GM21737 (cell line): Measurements from ENCODE around the gene HPS4.
"Not testable (repeated sequence)": the region's sequence is repeated elsewhere in the genome, so short reads cannot be mapped to it uniquely, and the experiment has no call there.

Experiments
- ATAC-seq: cut with Tn5 transposase; IDR thresholded peaks from one replicate; pipeline ENCODE4 v1.9.1; 2021; ENCODE audit warnings: mild to moderate bottlenecking, moderate library complexity; ENCODE audit not compliant: unreplicated experiment

HPS4 gene

DNA sequence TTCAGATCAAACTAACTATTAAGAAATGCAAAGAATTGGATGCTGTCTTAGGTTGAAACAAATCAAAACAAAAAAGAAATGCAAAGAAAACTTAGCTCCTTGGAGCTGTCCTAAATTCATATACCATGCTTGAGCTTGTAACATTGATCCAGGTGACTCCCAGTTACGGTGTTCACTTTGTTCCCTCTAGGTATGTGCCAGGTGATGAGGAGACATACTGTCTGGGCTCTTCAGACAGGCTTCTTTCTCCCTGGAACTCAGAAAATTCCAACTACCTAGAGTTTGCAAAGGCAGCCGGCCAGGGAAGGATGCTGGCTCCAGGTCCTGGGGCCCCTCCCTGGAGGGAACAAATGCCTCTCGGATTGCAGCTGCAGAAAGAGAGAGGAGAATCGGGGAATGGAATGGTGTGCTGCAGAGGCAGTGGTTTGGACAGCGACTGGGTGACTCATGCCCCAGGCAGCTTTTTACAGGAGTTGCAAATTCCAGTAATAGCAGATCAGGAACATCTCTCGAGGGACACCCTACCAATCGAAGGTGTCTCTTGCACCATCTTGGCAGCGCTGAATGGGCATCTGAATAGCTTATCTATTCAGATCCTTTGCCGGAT is 66.8 kb downstream of the HPS4 start:
- ATAC-seq: no peak

DNA sequence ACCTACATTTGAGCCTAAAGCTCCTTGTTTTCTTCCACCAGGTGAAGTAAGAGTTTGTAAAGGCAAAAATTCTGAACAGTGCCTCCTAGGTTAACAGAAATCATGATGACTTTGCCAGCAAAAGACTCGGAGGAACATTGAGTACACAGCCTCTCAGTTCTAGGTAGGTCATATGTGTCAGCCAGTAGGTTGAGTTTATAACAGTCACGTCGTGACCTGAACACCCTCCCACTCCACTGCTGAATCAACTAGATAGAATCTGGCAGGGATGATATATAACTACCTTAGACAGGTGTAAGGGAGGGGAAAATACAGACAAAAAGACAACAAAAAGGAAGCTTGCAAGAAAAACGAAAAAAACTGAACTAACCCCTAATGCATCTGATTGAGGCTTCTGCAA is 67.3 kb downstream of the HPS4 start:
- no peak for ATAC-seq

DNA sequence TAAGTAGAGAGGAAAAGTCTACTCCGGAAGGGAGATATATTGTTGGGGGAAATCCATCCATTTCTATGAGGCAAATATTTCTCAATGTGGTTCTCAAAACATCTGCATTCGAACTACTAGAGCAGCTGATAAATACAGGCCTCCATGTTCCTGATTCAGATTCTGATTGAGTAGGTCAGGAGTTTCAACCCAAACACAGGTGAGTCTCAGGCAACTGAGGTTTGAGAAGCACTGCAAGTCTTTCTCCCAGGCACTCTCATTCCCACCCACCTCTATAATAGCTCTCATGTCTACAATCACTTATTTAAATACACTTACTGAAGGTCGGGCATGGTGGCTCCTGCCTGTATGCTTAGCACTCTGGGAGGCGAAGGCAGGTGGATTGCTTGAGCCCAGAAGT is 69.2 kb downstream of the HPS4 start:
- no peak for ATAC-seq

DNA sequence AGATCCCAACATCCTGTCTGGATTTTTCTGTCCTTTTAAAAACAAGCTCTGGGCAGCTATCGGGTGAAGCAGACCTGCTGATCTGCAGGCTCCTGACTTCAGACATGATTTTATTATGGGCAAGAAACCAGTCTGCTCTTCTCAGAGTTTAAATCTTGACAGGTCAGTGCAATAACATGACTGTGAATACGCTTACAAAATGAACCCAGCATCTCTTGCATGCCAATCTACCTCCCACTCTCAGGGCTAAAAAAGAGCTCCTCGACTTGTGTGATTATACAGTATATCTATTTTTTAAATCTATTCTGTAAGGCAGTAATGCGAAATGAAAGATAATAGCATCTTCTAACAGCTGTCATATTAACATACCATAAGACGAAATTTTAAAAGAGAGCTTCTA is 73.2 kb downstream of the HPS4 start:
- ATAC-seq: no peak

DNA sequence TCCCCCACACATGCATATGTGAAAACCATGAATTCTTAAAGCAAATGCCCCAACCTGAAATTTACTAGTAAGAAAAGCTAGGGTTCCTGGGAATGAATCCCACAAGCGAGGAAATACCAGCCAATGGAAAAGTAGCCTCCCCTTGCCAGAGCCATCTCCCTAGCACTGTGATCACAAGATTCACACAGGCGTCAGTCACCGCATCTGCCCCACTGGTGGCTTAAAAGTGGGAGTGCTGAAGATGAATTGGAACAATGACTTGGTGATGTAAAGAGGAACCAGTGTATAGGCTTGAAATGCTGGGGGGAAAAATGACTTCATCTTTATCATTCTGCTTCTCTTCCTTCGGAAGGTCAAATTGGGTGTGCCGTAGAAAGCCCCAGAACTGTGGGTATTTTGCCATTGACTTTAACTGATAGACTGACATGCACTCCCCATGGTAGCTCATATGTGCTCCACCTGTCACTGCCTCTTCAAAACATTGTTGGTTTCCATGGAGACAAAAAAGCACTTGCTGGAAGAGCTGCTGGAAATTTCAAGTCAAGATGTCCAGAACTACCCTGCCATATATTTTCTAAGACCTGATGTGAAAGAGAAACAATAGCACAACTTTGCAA is 73.8 kb downstream of the HPS4 start:
- ATAC-seq: no peak

DNA sequence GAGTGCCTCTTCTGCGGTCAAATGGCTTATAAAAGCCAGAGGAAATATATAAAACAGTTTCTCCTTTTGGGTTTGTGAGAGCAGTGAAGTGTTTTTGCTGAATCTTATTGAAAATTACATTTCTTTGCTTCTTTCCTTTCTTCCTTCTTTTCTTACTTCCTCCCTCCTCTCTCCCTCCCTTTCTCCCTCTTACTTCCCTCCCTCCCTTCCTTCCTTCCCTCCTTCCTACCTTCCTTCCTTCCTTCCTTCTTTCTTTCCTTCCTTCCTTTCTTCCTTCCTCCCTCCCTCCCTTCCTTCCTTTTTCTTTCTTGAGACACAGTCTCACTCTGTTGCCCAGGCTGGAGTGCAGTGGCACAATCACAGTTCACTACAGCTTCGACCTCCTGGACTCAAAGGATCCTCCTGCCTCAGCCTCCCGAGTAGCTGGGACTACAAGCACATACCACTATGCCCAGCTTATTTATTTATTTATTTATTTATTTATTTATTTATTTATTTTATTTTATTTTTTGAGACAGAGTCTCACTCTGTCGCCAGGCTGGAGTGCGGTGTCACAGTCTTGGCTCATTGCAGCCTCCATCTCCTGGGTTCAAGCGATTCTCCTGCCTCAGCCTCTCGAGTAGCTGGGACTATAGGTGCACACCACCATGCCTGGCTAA is 74.9 kb downstream of the HPS4 start:
- ATAC-seq: not testable (repeated sequence)

DNA sequence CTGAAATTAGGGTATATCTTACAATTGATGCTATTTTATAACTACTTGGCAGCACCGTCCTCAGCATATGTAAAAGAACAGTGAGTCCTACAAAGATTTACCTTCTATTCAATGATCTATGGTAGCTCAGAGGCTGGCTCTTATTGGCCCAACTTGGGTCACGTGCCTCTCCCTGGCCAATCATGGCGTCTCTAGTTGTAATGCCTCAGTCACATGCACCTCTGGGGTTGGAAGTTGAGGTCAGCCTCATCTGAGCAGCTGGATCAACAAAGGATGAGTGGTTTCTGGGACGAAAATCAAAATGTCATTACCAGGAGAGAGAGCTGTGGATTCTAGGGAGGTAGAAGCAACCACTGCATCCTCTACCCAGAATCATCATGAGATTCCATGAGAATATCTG is 77.5 kb downstream of the HPS4 start:
- no peak for ATAC-seq

DNA sequence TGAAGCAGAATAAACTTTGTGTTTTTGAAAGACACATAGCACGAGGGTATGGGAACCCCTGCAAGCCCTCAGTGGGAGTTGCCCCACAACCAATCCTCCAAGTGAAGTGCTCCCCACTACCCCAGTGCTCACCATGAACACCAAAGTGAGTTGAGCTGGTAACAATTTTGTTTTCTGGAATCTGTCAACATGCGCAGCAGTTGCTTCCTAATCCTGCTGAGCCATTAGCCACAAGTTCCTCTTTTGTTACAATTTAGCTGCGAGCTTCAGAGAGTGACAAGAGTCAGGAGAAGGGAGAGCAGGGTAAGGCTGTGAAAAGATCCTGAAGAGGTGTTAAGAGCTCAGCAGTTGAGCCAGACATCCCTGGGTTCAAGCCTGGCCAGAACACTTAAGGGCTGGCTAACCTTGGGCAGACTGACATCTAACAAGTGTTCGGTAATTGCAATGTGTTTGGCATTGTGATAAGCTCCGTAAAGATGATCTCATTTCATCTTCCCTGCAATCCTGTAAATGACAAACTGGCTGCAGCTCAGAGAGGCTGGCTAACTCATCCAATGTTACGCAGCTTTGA is 78.6 kb downstream of the HPS4 start:
- no peak for ATAC-seq

DNA sequence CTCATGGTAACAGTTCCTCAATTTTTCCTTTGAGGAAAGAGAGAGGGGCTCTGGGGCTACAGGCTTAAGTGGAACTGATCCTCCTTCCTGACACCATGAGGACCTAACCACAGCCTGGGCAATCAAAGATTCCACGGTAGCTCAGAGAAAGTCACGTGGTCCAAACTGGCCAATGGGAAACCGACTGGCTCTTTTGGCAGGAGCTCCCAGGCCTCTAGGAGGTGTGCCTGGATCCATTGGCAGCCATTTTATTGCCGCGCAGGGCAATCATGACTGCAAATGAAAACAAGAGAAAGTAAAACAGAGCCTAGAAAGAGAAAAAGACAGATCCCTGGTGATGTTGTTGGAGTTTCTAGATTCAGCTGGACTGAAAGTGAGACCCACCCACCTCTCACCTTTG is 81.9 kb downstream of the HPS4 start:
- no peak for ATAC-seq
